ENCODE measurements around the gene DCST1. TPM values are rescaled to one million over a fixed set of nuclear protein-coding genes. Genes with fewer than 3 reads are reported as not detected.

DCST1 gene
- total RNA-seq, 1 donor from 2014 or later, result not detected

- DNase-seq (ENCODE audit: low read depth, low spot score), result no peak
Measured at GRCh38 chr1:155012776-155013602, 20.6 kb upstream of the DCST1 start.

- DNase-seq (ENCODE audit: low read depth, low spot score), result no peak
Measured at GRCh38 chr1:155013632-155014031, 20.0 kb upstream of the DCST1 start.

DNA sequence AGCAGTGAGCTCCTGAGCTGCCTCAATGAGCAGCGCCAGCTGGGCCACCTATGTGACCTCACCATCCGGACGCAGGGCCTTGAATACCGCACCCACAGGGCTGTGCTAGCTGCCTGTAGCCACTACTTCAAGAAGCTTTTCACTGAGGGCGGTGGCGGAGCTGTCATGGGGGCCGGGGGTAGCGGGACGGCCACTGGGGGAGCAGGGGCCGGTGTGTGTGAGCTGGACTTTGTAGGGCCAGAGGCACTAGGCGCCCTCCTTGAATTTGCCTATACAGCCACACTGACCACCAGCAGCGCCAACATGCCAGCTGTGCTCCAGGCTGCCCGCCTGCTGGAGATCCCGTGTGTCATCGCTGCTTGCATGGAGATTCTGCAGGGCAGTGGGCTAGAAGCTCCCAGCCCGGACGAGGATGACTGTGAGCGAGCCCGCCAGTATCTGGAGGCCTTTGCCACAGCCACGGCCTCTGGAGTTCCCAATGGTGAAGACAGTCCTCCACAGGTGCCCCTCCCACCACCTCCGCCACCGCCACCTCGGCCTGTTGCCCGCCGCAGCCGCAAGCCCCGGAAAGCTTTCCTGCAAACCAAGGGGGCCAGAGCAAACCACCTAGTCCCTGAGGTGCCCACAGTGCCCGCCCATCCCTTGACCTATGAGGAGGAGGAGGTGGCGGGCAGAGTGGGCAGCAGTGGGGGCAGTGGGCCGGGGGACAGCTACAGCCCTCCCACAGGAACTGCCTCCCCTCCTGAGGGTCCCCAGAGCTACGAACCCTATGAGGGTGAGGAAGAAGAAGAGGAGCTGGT lies 18.7 kb upstream of the DCST1 start:
- DNase-seq (ENCODE audit: low read depth, low spot score), result no peak

DNA sequence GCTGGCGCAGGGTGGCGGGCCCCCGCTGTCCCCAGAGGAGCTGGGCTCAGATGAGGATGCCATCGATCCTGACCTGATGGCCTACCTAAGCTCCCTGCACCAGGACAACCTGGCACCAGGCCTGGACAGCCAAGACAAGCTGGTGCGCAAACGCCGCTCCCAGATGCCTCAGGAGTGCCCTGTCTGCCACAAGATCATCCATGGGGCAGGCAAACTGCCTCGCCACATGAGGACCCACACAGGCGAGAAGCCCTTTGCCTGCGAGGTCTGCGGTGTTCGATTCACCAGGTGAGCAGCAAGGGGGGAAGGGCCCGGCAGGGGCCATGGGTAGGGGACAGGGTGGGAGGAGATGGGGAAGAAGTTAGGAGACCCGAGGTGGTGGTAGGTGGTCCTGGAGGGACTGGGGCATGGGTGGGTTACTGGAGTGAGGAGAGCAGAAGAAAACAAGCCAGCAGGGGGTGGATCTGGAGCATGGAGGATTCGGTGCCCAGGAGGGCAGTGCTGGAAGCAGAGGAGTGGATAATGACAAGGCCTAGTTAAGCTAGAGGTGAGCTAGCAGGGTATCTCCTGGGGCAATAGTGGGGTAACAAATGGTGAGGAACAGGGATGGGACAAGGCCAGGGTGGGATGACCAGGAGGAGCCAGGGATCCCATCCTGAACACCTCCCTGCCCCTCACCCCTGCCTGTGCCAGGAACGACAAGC lies 17.9 kb upstream of the DCST1 start:
- no peak for DNase-seq (ENCODE audit: low read depth, low spot score)

- DNase-seq (ENCODE audit: low read depth, low spot score), result no peak
Measured at GRCh38 chr1:155016231-155016831, 17.3 kb upstream of the DCST1 start.

GRCh38 chr1:155017041-155017945 lies 16.3 kb upstream of the DCST1 start:
- DNase-seq (ENCODE audit: low read depth, low spot score), result peak; percentile 65

DNA sequence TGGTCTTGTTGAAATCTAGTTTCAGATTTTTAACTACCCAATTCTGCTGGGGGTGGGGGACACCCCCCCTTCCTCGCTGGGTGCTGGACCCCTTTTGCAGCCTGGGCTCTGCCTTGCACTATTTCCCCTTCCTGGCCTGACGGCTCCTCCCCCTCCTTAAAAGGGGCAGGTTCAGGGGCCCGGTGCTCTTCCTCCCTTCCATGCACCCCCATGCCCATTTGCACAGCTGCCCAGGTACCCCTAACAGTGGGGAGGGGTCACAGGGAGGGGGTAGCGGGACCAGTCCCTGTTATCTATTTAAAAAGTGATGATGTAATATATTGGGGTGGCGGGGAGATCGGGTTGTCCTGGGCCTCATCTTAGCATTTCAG lies 15.7 kb upstream of the DCST1 start:
- no peak for DNase-seq (ENCODE audit: low read depth, low spot score)

DNA sequence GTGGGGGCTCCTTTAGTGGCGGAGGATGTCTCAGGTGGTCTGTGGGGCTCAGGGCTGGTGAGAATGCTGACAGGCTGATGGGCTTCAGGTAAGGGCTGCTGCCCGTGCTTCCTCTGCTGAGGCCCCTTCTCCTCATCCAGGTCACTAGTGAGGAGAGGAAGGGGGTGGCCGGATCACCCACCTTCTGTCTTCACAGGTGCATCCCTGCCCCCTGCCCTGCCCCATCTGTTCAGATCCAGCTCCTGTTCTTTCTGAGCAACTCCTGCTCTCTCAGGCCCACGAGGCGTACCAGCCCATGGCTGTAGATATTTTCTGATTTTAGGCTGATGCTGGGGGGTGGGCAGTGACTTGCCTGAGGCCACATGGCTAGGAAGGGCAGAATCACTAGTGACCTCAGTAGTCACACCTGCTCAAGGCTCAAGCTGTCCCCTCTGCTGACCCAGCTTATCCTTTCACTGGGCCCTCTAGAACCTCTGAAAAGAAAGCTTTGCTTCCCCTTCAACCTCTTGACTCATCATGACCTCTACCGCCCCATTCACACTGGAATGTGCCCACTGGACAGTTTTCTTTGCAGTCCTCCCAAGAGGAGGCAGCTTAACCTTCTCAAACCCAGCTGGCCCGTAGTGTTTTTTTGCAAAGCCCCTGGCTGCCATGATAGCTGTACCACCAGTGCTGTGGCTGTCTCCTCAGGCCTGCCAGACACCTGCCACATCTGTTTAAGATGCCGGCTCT lies 14.8 kb upstream of the DCST1 start:
- DNase-seq (ENCODE audit: low read depth, low spot score), result no peak

GRCh38 chr1:155019377-155020245 lies 14.0 kb upstream of the DCST1 start:
- no peak for DNase-seq (ENCODE audit: low read depth, low spot score)

DNA sequence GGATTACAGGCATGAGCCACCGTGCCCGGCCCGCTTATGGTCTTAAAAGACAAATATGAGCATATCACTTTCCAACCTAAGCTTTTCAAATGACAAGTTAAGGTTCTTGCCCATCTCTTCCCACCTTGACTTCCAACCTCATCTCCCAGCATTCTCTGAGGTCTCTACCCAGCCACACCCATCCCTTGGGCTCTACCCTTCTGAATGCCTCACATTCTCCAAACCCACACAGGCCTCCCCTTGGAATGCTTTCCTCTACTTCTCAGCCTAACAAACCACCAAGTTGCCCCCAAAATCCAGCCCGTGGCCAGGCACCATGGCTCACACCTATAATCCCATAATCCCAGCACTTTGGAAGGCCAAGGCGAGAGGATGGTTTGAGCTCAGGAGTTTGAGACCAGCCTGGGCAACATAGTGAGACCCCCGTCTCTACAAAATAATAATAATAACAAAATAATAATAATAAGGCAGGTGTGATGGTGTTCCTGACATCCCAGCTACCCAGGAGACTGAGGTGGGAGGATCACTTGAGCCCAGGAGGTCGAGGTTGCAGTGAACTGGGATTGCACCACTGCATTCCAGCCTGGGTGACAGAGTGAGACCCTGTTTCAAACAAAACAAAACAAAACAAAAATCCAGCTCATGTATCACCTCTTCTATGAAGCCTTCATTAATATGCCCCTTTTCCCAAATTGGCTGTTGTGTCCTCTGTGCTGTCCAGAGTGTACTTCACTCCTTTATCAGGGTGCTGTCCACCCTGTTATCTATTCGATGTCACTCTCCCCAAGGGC lies 11.3 kb upstream of the DCST1 start:
- no peak for DNase-seq (ENCODE audit: low read depth, low spot score)

DNA sequence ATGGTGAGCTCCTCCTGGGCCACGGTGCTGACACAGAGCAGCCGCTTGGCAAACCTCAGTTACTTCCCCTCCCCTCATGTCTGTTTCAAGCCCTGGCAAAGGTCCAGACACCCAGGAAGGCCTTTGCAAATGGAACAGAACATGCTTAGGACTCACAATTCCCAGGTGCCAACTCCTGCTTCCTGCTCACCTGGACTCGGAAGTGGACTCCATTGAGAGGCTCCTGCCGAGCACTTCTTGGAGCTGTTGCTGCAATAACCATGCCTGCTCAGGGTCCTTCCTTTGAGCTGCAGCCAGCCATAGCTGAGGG lies 10.7 kb upstream of the DCST1 start:
- DNase-seq (ENCODE audit: low read depth, low spot score), result no peak

DNA sequence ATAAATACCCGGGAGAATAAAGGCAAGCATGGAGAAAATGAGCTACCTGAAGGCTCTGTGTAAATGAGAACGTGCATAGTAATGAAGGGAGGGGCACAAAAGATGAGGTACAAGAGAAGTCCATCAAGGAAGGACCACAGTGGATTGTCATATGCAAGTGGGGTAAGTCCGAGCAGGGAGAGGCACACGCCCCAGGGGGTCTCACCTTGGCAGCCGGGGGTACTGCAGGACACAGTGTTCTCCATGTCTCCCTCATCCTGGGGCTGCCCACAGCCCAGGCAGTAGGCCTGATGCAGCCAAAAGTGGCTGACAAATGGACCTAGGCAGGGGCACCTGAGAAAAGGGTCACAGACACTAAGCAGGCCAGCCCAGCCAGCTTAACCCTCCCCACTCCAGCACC lies 10.0 kb upstream of the DCST1 start:
- no peak for DNase-seq (ENCODE audit: low read depth, low spot score)

DNA sequence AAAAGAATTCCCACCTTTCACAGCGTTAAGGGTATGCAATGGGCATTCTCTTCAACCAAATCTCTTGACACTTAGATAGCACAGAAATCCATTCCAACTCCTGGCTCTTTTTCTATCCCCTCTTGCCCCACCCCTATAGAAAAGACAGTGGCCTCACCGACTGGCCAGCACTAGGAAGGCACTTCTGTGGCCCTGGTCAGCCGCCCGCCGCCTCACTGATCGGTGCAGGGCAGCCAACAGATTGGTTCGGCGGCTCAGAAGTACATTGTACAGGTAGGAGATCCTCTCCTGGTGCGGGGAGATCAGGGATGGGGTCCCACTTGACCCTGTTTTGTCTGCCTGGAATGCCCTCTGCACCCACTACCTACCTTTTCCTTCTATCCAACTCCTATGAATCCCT lies 9.3 kb upstream of the DCST1 start:
- no peak for DNase-seq (ENCODE audit: low read depth, low spot score)

- no peak for DNase-seq (ENCODE audit: low read depth, low spot score)
Measured at GRCh38 chr1:155026154-155026553, 7.5 kb upstream of the DCST1 start.

GRCh38 chr1:155026588-155026987 lies 7.0 kb upstream of the DCST1 start:
- no peak for DNase-seq (ENCODE audit: low read depth, low spot score)

GRCh38 chr1:155029513-155030242 lies 3.9 kb upstream of the DCST1 start:
- DNase-seq (ENCODE audit: low read depth, low spot score), result no peak

- no peak for DNase-seq (ENCODE audit: low read depth, low spot score)
Measured at GRCh38 chr1:155030243-155030795, 3.3 kb upstream of the DCST1 start.

Data from pulmonary artery endothelial cell (primary cell).